ENCODE data around the gene RBP5. TPM values are rescaled to one million over a fixed set of nuclear protein-coding genes. Genes with fewer than 3 reads are reported as not detected.

RBP5 gene
- total and polyA plus RNA-seq, 8 donors: 1.2 to 26.5 (median 20.2) TPM

GRCh38 chr12:7102582-7102981 lies 26.1 kb downstream of the RBP5 start:
- DNase-seq: no peak
- H3K27me3 ChIP-seq: no peaks in the 10 kb centered on the region
- peaks cover 0 to 62% of the 10 kb centered on the region in 2 donors for H3K36me3 ChIP-seq
- no peaks in the 10 kb centered on the region for H3K9me3 ChIP-seq
- no peak overlapping the region for H3K27ac ChIP-seq
- H3K4me1 ChIP-seq: peaks cover 9 to 32% of the 10 kb centered on the region in 2 donors
- TF ChIP-seq, protein P1, sequence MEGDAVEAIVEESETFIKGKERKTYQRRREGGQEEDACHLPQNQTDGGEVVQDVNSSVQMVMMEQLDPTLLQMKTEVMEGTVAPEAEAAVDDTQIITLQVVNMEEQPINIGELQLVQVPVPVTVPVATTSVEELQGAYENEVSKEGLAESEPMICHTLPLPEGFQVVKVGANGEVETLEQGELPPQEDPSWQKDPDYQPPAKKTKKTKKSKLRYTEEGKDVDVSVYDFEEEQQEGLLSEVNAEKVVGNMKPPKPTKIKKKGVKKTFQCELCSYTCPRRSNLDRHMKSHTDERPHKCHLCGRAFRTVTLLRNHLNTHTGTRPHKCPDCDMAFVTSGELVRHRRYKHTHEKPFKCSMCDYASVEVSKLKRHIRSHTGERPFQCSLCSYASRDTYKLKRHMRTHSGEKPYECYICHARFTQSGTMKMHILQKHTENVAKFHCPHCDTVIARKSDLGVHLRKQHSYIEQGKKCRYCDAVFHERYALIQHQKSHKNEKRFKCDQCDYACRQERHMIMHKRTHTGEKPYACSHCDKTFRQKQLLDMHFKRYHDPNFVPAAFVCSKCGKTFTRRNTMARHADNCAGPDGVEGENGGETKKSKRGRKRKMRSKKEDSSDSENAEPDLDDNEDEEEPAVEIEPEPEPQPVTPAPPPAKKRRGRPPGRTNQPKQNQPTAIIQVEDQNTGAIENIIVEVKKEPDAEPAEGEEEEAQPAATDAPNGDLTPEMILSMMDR (IDR thresholded peaks at IDR 0.05): no peak
- ATAC-seq: no peak
- no peak overlapping the region for H3K4me3 ChIP-seq
- intact Hi-C loops (cut with DNase I): no loop called here

DNA sequence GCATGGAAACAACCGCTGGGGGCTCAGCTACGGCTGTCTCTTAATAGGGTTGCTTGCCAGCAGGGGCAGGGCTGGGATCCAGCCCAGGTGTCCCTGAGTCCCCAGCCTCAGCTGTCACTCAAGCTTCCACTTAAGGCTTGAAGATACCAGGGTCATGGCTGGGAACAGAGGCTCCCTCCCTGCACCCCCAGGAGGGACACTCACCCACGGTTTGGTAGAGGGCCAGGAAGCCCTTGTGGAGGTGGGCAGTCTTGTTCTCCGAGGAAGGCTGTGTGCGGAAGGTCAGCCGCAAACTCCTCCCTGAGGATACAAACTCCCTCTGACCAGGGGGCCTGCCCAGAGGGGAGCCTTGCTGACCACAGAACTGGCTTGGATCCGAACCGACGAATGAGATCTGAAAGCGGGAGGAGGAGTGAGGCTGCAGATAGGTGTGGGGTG lies 27.0 kb downstream of the RBP5 start:
- Histone ChIP-seq H3K4me3 (no peak overlapping the region), H3K9me3 (no peaks in the 10 kb centered on the region), H3K4me1 (peaks cover under 1 to 23% of the 10 kb centered on the region in 2 donors), H3K27me3 (no peaks in the 10 kb centered on the region), H3K36me3 (peaks cover 0 to 70% of the 10 kb centered on the region in 2 donors), H3K27ac (peak overlapping the region in 1 of 2 donors; percentile 33)
- DNase-seq: no peak
- TF ChIP-seq, protein P1 (IDR thresholded peaks at IDR 0.05): no peak
- peak; percentile 38 for ATAC-seq
- intact Hi-C loops (cut with DNase I): no loop called here

DNA sequence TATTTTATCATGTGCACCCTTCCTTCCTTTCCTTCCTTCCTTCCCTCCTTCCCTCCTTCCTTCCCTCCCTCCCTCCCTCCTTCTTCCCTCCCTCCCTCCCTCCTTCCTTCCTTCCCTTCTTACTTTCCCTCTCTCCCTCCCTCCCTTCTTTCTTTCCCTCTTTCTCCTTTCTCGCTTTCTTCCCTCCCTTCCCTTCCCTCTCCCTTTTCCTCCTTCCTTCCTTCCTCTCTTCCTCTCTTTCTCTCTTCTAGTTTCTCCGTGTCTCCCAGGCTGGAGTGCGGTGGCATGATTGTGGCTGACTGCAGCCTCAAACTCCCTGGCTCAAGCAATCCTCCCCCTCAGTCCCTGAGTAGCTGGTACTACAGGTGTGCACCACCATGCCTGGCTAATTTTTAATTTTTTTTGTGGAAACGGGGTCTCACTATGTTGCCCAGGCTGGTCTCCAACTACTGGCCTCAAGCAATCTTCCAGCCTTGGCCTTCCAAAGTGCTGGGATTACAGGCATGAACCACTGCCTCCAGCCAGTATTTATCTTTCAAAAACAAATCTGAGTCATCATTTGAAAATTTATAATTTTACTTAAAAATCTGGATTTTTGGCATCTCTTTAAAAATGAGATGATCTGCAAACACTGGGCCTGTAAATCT lies 27.5 kb downstream of the RBP5 start:
- no peak for ATAC-seq

GRCh38 chr12:7100239-7100638 lies 28.4 kb downstream of the RBP5 start:
- H3K27ac ChIP-seq: no peak overlapping the region
- no peaks in the 10 kb centered on the region for H3K9me3 ChIP-seq
- no peak overlapping the region for H3K4me3 ChIP-seq
- DNase-seq (no peak), ATAC-seq (no peak)
- intact Hi-C loops (cut with DNase I): no loop called here
- no peaks in the 10 kb centered on the region for H3K27me3 ChIP-seq
- TF ChIP-seq, protein P1 (IDR thresholded peaks at IDR 0.05): no peak
- H3K36me3 ChIP-seq: peaks cover 0 to 75% of the 10 kb centered on the region in 2 donors
- H3K4me1 ChIP-seq: peaks cover 0 to 15% of the 10 kb centered on the region in 2 donors

More for the DNA sequence above, 27.5 kb downstream of the RBP5 start:
- peaks cover 0 to 75% of the 10 kb centered on the region in 2 donors for H3K36me3 ChIP-seq
- intact Hi-C loops (cut with DNase I): no loop called here
- peaks cover 0 to 19% of the 10 kb centered on the region in 2 donors for H3K4me1 ChIP-seq
- H3K27ac ChIP-seq: peak overlapping the region in 1 of 2 donors; percentile 33
- TF ChIP-seq, protein P1 (IDR thresholded peaks at IDR 0.05): no peak
- H3K9me3 ChIP-seq: no peaks in the 10 kb centered on the region
- H3K27me3 ChIP-seq: no peaks in the 10 kb centered on the region
- no peak for DNase-seq
- H3K4me3 ChIP-seq: no peak overlapping the region

GRCh38 chr12:7099290-7099996 lies 29.2 kb downstream of the RBP5 start:
- no peak for ATAC-seq
- no peak for DNase-seq
- Histone ChIP-seq H3K4me3 (no peak overlapping the region), H3K27ac (no peak overlapping the region), H3K9me3 (no peaks in the 10 kb centered on the region), H3K4me1 (peaks cover 0 to 15% of the 10 kb centered on the region in 2 donors), H3K27me3 (no peaks in the 10 kb centered on the region), H3K36me3 (peaks cover 0 to 73% of the 10 kb centered on the region in 2 donors)
- TF ChIP-seq, protein P1 (IDR thresholded peaks at IDR 0.05): no peak
- intact Hi-C loops (cut with DNase I): loop anchor here in 1 of 2 donors (10.0 kb wide), 1 partner anchor 175 kb away; the partner anchor contains the start of gene ATN1

Data from left lung (tissue), 10 donors.